A549 (cell line): ENCODE measurements around the gene MAP1LC3A. TPM values are rescaled to one million over a fixed set of nuclear protein-coding genes. Genes with fewer than 3 reads are reported as not detected.

Experiments
- ATAC-seq, 2 experiments: fragments of 200-7000 bp in 1 of 2; fragments of >200 bp in 1 of 2; cut with Nextera tagmentation in 1 of 2; cut with Tn5 transposase in 1 of 2; 3 replicates each; pipeline versions ENCODE4 v1.8.0 to v1.9.1; 2018 to 2020; ENCODE audit warnings: mild to moderate bottlenecking in 1 of 2, moderate library complexity in 1 of 2
- CTCF ChIA-PET: fragments of 300-600 bp; sonication (Branson Sonifier 250); formaldehyde crosslinking; extraction: SDS; loops from one replicate; lab custom pipeline; 2021; ENCODE audit warnings: antibody characterized with exemption, inconsistent platforms; lab: Yijun Ruan, JAX
- POLR2A ChIA-PET: fragments of 350-600 bp; formaldehyde crosslinking; extraction: SDS; loops from one replicate; lab custom pipeline; 2021; ENCODE audit warnings: antibody characterized with exemption, inconsistent platforms; lab: Yijun Ruan, JAX
- DNase-seq, 2 experiments: peaks; one replicate each; pipeline versions ENCODE4 v3.0.0 to v3.0.0-alpha.2; 2011 to 2016; ENCODE audit warnings: low read depth in 1 of 2, low spot score in 1 of 2
- FAIRE-seq: peaks from 2 replicates; lab custom pipeline; 2011; peaks lifted over from hg19 to GRCh38; lab: Jason Lieb, UNC
- H3K27ac ChIP-seq, 2 experiments: fragments of >200 bp; sonication (Bioruptor Twin); formaldehyde crosslinking; 3 replicates each; pipeline ENCODE4 v1.5.1; 2016 to 2017
- H3K4me1 ChIP-seq: fragments of >200 bp; sonication (Bioruptor Twin); formaldehyde crosslinking; 3 replicates; pipeline ENCODE4 v1.6.1; 2016
- H3K4me2 ChIP-seq: fragments of >200 bp; sonication (Bioruptor Twin); formaldehyde crosslinking; 3 replicates; pipeline ENCODE4 v1.6.1; 2016
- H3K4me3 ChIP-seq: fragments of >200 bp; sonication (Bioruptor Twin); formaldehyde crosslinking; 3 replicates; pipeline ENCODE4 v1.5.1; 2016
- H3K9me3 ChIP-seq: fragments of >200 bp; sonication (Bioruptor Twin); formaldehyde crosslinking; 3 replicates; pipeline ENCODE4 v1.6.1; 2016
- ATOH8 ChIP-seq: fragments of 250-450 bp; sonication (Bioruptor Pico); IDR thresholded peaks from 2 replicates; pipeline ENCODE4 v1.5.0; 2020; ENCODE audit warnings: low read depth, mild to moderate bottlenecking, moderate library complexity
- CBX2 ChIP-seq: fragments of 200-600 bp; sonication (generic); IDR thresholded peaks from 2 replicates; pipeline ENCODE4 v1.6.1; 2016; ENCODE audit warnings: low read depth, mild to moderate bottlenecking, borderline replicate concordance
- CHD2 ChIP-seq: fragments of 150-350 bp; IDR thresholded peaks from 2 replicates; pipeline ENCODE4 v1.6.1; 2014; ENCODE audit warnings: low read length; ENCODE audit not compliant: partially characterized antibody
- E2F6 ChIP-seq: IDR thresholded peaks from 2 replicates; pipeline ENCODE4 v1.6.1; 2012; ENCODE audit warnings: low read depth, borderline replicate concordance
- ELK1 ChIP-seq: fragments of 150-350 bp; IDR thresholded peaks from 2 replicates; pipeline ENCODE4 v1.6.1; 2014; ENCODE audit warnings: low read depth, mild to moderate bottlenecking, low read length
- ESRRA ChIP-seq: fragments of 150-350 bp; IDR thresholded peaks from 2 replicates; pipeline ENCODE4 v1.6.1; 2014; ENCODE audit warnings: mild to moderate bottlenecking, low read length, borderline replicate concordance
- GATA3 ChIP-seq: IDR thresholded peaks from 2 replicates; pipeline ENCODE4 v1.6.1; 2012; ENCODE audit warnings: borderline replicate concordance
- HES2 ChIP-seq: fragments of >200 bp; sonication (Bioruptor Twin); formaldehyde crosslinking; IDR thresholded peaks from 2 replicates; pipeline ENCODE4 v1.6.1; 2016
- HOXA7 ChIP-seq: fragments of 250-450 bp; sonication (Bioruptor Pico); IDR thresholded peaks from 2 replicates; pipeline ENCODE4 v1.5.0; 2020; ENCODE audit warnings: mild to moderate bottlenecking, moderate library complexity
- KDM1A ChIP-seq: fragments of 200-600 bp; sonication (generic); IDR thresholded peaks from 2 replicates; pipeline ENCODE4 v1.6.1; 2016; ENCODE audit warnings: low read depth, mild to moderate bottlenecking
- MAX ChIP-seq: IDR thresholded peaks from 2 replicates; pipeline ENCODE4 v1.6.1; 2012
- MAZ ChIP-seq: fragments of 150-350 bp; IDR thresholded peaks from 2 replicates; pipeline ENCODE4 v1.6.1; 2014; ENCODE audit warnings: antibody characterized with exemption, low read depth, low read length, borderline replicate concordance
- NFE2L2 ChIP-seq: fragments of 150-350 bp; conservative IDR thresholded peaks from 2 replicates; pipeline ENCODE4 v1.6.1; 2014; ENCODE audit warnings: low read length
- NR3C1 ChIP-seq: fragments of >200 bp; sonication (Bioruptor Twin); formaldehyde crosslinking; IDR thresholded peaks from 3 replicates; pipeline ENCODE4 v1.6.1; 2017
- PBX3 ChIP-seq: IDR thresholded peaks from 2 replicates; pipeline ENCODE4 v1.6.1; 2012
- RARB ChIP-seq: fragments of 250-450 bp; sonication (Bioruptor Pico); IDR thresholded peaks from 2 replicates; pipeline ENCODE4 v1.8.0; 2021; ENCODE audit warnings: mild to moderate bottlenecking, moderate library complexity
- RCOR1 ChIP-seq: fragments of 150-350 bp; IDR thresholded peaks from 2 replicates; pipeline ENCODE4 v1.6.1; 2014; ENCODE audit warnings: antibody characterized with exemption, low read length, low read depth
- REST ChIP-seq: fragments of 200-600 bp; sonication (generic); IDR thresholded peaks from 2 replicates; pipeline ENCODE4 v1.6.1; 2016; ENCODE audit warnings: antibody characterized with exemption, mild to moderate bottlenecking, moderate library complexity
- RFX5 ChIP-seq: fragments of 450-650 bp; IDR thresholded peaks from 2 replicates; pipeline ENCODE4 v1.7.1; 2014; ENCODE audit warnings: antibody characterized with exemption, mild to moderate bottlenecking, moderate library complexity
- RNF2 ChIP-seq: fragments of 200-600 bp; sonication (generic); IDR thresholded peaks from 2 replicates; pipeline ENCODE4 v1.6.1; 2016; ENCODE audit warnings: low read depth, mild to moderate bottlenecking, antibody characterized with exemption, moderate library complexity, borderline replicate concordance
- SREBF2 ChIP-seq: fragments of 450-650 bp; IDR thresholded peaks from 2 replicates; pipeline ENCODE4 v1.6.1; 2014; ENCODE audit warnings: mild to moderate bottlenecking, moderate library complexity
- TFCP2L1 ChIP-seq: fragments of 250-450 bp; sonication (Bioruptor Pico); IDR thresholded peaks from 2 replicates; pipeline ENCODE4 v1.5.0; 2021; ENCODE audit warnings: mild to moderate bottlenecking
- TP53 ChIP-seq: fragments of 250-450 bp; sonication (Bioruptor Pico); IDR thresholded peaks from 2 replicates; pipeline ENCODE4 v1.5.0; 2021; ENCODE audit warnings: mild to moderate bottlenecking, moderate library complexity
- ZSCAN20 ChIP-seq: fragments of 250-450 bp; sonication (Bioruptor Pico); IDR thresholded peaks from 2 replicates; pipeline ENCODE4 v1.8.0; 2022; ENCODE audit warnings: mild to moderate bottlenecking, moderate library complexity
- WGBS: methylation state at CpG from one replicate; pipeline ENCODE4 v1.1.6; 2017; ENCODE audit errors: missing lambda C conversion rate; 5-methylcytosine and 5-hydroxymethylcytosine counted together
- polyA plus RNA-seq, 4 experiments: library from polyadenylated mRNA; depleted of rRNA in 3 of 4; stranded (reverse); fragments of >200 nt; fragmentation: RNase III in 1 of 4; extraction: RNeasy Plus Mini Kit Qiagen cat#74134 plus additional on column Dnase treatment in 1 of 4; gene quantifications; 2 replicates in 3 of 4; 3 replicates in 1 of 4; pipeline ENCODE4 v1.2.3, GENCODE V29; 2011 to 2017

The MAP1LC3A gene
- polyA plus RNA-seq, 2 of the 4 experiments (the other 2 are of a cell fraction): 4.3 to 15.7 TPM

- ATAC-seq: peak in 1 of 2 experiments; percentile 24; a peak in 2 of 6 replicates
- Histone ChIP-seq H3K27ac (no peak overlapping the region), H3K4me2 (no peak overlapping the region), H3K4me3 (no peak overlapping the region), H3K9me3 (no peaks in the 10 kb centered on the region), H3K4me1 (peaks cover 15% of the 10 kb centered on the region; the same call in 2 of the 3 replicates)
- DNase-seq: no peak
- 74% methylated on average over 4 of the region's 4 CpGs for WGBS
- CTCF ChIA-PET: interaction anchor here (0.5 to 7.7 kb wide), 7 partner anchors 9 to 392 kb away, joined by 3 to 108 read pairs (median 3); partner anchors contain the start of gene TP53INP2
- TF ChIP-seq HOXA7 (no peak), MAX (no peak), E2F6 (no peak), RCOR1 (no peak), CHD2 (no peak), SREBF2 (no peak), TFCP2L1 (CRISPR knock-in tag) (no peak), NR3C1 (no peak), TP53 (no peak), GATA3 (no peak), NFE2L2 (no peak), CBX2 (no peak), ZSCAN20 (CRISPR knock-in tag) (no peak), RNF2 (no peak), ATOH8 (no peak), REST (no peak), KDM1A (no peak), PBX3 (no peak), RARB (no peak)
- POLR2A ChIA-PET: no interaction called here
- no peak for FAIRE-seq
Observed at GRCh38 chr20:34582911-34583310, 24.4 kb downstream of the MAP1LC3A start.

- TF ChIP-seq HES2 (no peak), ELK1 (no peak), ESRRA (no peak), KDM1A (no peak), RFX5 (no peak), MAZ (no peak), NFE2L2 (no peak), TFCP2L1 (CRISPR knock-in tag) (no peak)
- TF ChIP-seq, all 56 proteins: peak for 0
- Histone ChIP-seq H3K9me3 (no peaks in the 10 kb centered on the region), H3K4me2 (no peak overlapping the region), H3K4me3 (no peak overlapping the region), H3K27ac (no peak overlapping the region), H3K4me1 (peaks cover 15% of the 10 kb centered on the region; the same call in 2 of the 3 replicates)
- ChIA-PET CTCF (interaction anchor here (0.5 to 7.7 kb wide), 5 partner anchors 10 to 310 kb away, joined by 3 to 108 read pairs (median 3); partner anchors contain the start of gene TP53INP2), POLR2A (no interaction called here)
- 87% methylated on average over 6 of the region's 6 CpGs for WGBS
- ATAC-seq (no peak), FAIRE-seq (no peak), DNase-seq (no peak)
Observed at GRCh38 chr20:34583544-34583943, 25.0 kb downstream of the MAP1LC3A start.
